HG03432 (cell line): ENCODE measurements around the gene APRT.
"Not testable (repeated sequence)": the region's sequence is repeated elsewhere in the genome, so short reads cannot be mapped to it uniquely, and the experiment has no call there.

Source experiments
- ATAC-seq: cut with Tn5 transposase; IDR thresholded peaks from one replicate; pipeline ENCODE4 v1.9.1; 2021; ENCODE audit warnings: mild to moderate bottlenecking, moderate library complexity; ENCODE audit not compliant: unreplicated experiment

Gene APRT

GRCh38 chr16:88790312-88791211 lies 21.2 kb downstream of the APRT start:
- ATAC-seq: no peak

DNA sequence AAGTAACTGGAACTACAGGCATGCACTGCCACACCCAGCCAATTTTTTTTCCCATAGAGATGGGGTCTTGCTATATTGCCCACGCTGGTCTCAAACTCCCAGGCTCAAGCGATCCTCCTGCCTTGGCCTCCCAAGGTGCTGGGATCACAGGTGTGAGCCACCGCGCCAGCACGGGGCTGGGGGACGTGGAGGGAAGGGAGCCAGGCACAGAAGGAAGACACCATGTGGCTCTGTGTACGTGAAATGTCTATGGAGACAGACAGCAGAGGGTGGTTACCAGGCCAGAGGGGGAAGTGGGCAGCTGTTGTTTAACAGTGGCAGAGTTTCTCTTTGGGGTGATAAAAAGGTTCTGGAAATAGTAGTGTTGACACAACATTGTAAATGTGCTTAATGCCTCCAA lies 22.1 kb downstream of the APRT start:
- no peak for ATAC-seq

DNA sequence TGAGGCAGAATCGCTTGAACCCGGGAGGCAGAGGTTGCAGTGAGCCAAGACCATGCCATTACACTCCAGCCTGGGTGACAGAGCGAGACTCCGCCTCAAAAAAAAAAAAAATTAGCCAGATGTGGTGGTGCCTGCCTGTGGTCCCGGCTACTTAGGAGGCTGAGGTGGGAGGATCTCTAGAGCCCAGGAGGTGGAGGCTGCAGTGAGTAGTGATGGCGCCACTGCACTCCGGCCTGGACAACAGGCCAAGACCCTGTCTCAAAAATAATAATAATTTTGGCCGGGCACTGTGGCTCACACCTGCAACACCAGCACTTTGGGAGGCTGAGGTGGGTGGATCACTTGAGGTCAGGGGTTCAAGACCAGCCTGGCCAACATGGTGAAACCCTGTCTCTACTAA lies 23.0 kb downstream of the APRT start:
- ATAC-seq: not testable (repeated sequence)

- no peak for ATAC-seq
Measured at GRCh38 chr16:88787579-88788314, 24.0 kb downstream of the APRT start.

GRCh38 chr16:88785106-88785924 lies 26.4 kb downstream of the APRT start, which contains the start of gene PIEZO1:
Gene PIEZO1, minus strand, starts transcription at chr16:88785220. Its CDS starts 256 bp downstream, at chr16:88784964.
- ATAC-seq: no peak

DNA sequence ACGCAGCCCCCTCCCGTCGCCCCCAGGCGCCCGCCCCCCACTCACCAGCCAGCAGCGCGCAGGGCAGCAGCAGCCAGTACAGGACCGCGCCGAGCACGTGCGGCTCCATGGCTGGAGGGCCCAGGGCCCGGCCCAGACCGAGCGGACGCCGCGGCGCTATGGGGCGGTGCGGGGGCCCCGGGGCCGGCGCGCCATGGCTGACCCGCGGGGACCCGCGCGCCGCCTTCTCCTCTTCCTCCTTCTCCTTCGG lies 26.9 kb downstream of the APRT start:
- no peak for ATAC-seq

DNA sequence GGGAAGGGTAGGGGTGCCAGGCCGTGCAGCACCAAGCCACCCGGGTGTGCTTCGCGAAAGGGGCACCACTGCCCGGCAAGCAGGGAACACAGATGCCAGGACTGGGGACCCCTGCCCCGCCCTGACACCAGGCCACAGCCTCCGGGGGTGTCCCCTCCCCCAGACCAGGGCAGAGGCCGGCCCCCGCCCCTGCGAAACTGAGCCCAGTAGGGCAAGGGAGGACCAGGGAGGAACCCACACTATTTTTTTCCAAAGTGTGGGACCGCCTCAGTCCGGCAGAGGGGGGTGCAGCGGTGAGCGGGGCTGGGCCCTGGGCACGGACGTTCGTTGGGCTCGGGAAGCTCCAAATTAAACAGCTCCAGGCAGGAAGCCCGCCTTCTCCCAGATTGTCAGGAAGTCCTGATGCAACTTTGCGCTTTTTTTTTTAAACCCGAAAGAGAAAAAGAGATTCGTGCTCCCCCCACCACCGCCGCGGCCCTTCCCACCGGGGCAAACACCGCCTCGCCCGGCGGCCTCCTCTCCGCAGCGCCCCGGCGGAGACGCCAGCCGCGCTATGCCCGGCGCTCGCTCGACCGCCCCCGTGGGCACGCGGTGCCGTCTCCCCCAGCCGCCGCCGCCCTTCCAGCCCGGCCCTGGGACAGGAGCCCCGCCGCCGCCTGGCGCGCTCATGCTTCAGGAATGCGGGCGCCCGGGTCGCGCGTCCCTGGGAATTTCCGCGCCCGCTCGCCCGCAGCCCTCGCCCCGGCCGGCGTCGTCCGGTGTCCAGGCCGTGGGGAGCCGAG lies 27.5 kb downstream of the APRT start:
- ATAC-seq: no peak

- no peak for ATAC-seq
Measured at GRCh38 chr16:88783391-88784073, 28.2 kb downstream of the APRT start.

GRCh38 chr16:88782454-88783390 lies 29.0 kb downstream of the APRT start:
- ATAC-seq: no peak

DNA sequence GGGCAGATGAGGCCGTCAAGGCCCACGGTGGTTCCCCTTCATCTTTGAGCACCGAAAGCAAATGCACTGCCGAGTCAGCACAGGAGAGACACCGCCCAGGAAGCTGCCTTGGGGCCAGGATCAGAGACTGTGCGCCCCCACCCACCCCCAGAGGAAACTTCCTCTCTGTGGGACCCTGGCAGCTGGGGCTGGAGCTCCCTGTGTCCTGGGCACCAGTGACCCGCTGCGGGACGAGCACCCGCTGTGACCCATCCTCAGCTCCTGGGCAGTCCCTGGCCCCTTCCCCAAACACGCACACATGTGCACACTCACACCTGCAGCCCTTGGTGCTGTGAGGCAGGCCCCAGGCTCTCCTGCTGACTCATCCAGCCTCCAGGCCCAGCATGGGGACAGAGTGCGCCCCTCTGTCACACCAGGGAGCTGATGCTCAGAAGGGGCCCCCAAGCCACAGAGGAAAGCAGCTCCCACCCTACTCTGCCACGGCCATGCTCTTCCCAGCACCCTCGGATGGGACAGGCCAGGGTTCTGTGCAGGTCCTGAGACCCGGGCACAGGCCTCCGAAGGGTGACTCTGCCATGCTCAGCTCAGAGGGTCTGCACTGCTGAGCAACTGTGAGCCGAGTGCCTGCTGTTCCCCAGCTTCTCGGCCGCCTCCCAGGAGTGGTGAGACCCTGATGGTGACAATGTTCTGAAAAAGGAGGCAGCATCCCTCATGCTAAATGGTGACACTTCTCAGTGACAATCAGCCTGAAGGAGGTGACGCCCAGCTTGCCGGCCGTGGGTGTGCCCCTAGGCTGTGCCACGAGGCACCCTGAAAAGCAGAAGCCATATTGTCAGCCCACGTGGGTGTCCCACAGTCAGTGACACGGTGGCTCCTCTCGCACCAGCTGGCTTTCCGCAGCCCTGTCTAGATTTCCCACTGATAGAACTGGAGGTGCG lies 30.3 kb downstream of the APRT start:
- ATAC-seq: peak; percentile 41

DNA sequence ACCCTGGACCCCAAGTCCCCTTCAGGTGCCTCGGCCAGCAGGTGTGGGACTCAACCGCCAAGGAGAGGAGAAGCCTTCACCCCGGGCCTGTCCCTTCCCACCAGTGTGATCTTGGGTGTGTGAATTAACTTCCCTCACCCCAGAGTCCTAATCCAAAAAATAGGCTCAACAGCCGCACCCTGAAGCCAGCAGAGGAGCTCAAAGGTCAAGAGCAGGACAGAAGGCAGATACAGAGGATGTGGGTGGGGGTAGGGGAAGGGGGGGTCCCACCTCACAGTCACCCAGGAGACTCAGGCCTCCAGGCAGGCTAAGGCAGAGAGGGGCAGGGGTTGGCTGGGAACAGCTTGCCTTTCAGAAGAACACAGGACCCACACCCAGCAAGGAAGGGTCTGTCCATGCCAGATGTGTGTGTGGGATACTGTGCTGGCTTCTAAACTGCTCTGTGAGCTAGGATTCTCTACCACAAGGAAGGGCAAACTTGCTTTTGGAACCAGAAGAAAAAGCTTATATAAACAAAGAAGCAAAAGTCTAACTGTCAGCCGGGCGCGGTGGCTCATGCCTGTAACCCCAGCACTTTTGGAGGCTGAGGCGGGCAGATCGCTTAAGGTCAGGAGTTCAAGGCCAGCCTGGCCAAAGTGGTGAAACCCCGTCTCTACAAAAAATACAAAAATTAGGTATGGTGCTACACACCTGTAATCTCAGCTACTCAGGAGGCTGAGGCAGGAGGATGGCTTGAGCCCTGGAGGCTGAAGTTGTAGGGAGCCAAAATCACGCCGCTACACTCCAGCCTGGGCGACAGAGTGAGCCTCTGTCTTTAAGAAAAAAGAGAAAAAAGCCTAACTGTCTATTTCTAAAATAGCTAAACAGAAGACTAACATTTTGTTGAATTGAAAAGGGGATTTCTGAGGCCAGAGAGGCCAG lies 31.3 kb downstream of the APRT start:
- ATAC-seq: no peak

DNA sequence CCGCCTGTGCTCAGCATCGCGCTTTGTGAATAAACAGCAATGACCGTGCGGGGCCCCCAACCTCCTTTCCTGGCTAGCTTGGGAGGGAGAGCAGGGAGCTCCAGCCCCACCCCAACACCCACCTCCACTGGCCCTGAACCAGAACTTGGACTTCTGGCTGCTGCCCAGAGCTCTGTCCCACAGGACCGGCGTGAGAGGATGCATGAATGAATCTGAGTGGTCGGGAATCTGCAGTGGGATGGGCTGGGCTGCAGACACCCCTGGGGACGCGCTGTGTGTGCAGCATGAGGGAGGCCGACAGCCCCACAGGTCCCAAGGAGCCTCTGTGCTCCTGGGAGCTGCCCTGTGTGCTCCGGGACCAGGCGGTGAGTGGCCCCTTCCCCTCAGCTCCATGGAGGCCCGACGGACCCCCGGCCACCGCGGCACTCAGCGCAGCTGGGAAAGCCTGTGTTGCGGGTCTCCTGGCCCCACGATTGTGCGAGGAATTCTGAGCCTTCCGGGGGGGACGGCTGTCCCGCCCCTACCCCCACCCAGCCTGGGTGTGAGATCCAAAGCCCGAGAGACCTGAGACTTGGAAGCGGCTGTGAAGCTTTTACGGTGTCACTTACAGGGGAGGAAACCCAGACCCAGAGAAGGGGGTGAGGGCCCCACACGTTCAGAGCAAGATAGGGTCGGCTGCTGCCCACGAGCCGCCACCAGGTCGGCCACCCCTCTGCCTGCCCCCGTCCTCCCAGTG lies 32.2 kb downstream of the APRT start:
- no peak for ATAC-seq

DNA sequence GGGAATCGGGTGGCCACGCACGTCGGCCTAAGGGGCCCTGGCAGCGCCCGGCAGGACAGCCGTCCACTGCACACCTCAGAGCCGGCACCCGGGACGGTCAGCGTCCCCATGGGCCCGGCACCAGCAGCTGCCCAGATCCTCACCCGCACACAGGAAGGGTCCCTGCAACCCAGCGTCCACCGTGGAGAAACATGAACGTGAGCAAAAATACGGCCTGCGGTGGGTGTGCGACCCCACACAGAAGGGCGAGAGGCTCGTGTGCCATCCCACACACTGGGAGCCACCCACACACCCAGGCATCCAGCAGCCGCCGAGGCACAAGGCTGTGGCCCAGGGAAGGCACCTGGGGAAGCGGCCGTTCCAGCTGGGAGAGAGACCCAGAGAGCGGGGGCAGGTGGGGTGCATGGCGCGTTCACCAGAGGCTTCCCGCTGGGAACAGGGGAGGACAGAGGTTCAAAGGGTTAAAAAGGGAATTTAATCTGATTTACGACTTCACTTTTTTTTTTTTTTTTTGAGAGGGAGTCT lies 33.1 kb downstream of the APRT start:
- no peak for ATAC-seq

DNA sequence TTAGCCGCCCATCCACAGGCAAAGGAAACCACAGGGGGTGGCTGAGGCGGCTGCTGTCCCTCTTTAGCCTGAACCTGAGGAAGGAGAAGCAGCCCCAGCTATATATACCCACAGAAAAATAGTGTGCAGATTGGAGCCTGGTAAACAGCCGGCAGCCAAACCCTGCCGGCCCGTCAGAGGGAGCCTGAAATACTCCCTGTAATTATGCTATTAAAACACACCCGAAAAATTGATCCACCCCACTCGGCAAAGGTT lies 33.5 kb downstream of the APRT start:
- ATAC-seq: no peak

DNA sequence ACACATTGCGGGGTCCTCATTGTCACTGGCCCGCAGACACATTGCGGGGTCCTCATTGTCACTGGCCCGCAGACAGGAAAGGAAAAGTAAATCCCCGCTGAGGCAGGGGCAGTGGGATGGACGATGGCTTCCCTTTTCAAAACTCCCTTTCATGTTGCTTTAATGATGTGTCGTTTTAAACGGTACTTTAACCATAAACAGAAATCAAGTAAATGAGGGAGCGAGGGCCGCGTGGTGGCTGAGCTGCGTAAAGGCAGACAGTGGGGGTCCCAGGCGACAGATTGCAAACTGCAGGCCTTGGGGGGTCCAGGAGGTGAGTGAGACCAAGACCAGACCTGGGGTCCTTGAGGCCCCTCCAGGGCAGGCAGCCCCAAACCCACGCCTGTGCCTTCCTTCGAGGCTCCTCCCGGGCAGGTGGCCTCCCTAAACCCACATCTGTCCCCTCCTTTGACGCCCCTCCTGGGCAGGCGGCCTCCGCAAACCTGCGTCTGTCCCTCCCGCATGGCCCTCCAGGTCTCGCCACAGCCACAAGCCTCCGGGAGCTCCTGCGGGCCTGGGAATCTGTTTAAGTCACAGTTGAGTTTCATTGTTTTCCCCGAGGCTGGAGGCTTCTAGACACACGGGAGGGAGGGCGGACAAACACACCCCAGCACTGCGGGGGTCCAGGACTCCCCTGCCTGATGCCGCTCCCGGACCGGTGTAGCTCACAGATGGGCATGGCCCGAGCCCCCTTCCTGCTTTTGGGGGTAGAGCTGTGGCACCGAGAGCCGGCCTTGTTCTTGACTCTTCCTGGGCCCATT lies 34.1 kb downstream of the APRT start:
- ATAC-seq: no peak
